Regular cardiac myocyte (primary cell): ENCODE measurements around the gene CD81. TPM values are rescaled to one million over a fixed set of nuclear protein-coding genes. Genes with fewer than 3 reads are reported as not detected.

ENCODE experiments used
- total RNA-seq: library from RNA; depleted of rRNA; stranded (reverse); fragments of >200 nt; gene quantifications from 2 replicates; pipeline ENCODE4 v1.2.3, GENCODE V29; 2014

The CD81 gene
- 107 and 229 TPM in 2 replicates for total RNA-seq

DNA sequence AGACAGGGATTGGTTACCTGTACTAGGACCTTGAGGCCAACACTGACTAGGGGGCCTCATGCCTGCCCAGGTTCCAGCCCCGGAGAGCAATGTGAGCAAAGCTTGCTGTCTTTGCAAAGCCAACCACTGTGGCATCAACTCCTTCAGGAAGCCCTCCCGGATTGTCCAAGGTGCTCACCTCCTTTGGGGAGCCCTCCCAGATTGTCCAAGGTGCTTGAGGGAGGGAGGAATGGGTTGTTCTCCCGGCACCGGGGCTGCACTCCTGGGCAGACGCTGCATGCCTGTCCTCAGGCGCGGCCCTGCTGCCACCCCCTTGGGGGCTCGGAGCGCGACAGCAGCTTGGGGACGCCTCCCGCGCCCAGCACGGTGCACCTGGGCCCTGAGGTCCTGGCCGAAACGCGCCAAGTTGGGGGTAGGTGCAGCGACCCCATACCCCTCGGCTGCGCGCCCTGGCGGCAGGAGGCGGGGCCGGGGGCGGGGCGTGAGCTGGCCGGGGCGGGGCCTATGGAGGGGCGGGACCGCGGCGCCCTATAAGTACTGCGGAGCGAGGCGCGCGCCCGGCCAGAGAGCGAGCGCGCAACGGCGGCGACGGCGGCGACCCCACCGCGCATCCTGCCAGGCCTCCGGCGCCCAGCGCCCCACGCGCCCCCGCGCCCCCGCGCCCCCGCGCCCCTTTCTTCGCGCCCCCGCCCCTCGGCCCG, at the start of gene CD81:
Gene CD81 (plus strand): TSS at position 560 of the 701 bp plus-strand sequence. CDS start 240 bp downstream, outside the sequence.

DNA sequence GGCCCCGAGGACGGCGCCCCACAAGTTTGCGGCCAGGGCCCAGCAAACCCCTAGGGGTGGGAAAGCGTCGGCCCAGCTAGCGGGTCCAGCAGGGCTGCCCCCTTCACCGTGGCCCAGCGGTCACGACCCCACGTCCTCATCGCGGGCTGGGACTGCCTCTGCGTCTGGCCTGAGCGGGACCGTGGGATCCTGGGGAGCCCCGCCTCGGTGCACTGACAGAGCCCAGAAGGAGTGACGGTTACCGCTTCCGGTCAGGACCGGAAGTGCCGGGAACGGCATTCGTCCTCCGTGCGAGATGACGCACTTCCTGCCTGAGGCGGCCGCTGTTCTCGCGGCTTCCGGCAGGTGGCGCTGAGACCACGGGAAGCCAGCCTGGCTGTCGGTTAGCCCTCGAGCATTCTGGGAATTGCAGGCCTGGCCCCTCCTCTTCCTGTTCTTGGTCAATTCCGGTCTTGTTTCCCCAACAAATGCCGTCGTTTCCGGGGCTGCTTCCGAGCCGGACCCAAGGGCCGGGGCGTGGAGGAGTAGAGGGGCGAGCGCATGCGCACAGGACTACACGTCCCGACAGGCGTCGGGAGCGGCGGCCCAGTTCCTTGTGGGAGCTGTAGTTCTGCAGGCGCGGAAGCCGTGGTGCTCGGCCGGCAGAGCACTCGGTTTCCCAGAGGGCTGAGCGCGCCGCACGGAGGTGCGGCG, 23.1 kb downstream of the CD81 start, which contains the start of gene TSSC4:
Gene TSSC4 (plus strand): TSS at position 682 of the 693 bp plus-strand sequence. CDS start 1,884 bp downstream, outside the sequence.

DNA sequence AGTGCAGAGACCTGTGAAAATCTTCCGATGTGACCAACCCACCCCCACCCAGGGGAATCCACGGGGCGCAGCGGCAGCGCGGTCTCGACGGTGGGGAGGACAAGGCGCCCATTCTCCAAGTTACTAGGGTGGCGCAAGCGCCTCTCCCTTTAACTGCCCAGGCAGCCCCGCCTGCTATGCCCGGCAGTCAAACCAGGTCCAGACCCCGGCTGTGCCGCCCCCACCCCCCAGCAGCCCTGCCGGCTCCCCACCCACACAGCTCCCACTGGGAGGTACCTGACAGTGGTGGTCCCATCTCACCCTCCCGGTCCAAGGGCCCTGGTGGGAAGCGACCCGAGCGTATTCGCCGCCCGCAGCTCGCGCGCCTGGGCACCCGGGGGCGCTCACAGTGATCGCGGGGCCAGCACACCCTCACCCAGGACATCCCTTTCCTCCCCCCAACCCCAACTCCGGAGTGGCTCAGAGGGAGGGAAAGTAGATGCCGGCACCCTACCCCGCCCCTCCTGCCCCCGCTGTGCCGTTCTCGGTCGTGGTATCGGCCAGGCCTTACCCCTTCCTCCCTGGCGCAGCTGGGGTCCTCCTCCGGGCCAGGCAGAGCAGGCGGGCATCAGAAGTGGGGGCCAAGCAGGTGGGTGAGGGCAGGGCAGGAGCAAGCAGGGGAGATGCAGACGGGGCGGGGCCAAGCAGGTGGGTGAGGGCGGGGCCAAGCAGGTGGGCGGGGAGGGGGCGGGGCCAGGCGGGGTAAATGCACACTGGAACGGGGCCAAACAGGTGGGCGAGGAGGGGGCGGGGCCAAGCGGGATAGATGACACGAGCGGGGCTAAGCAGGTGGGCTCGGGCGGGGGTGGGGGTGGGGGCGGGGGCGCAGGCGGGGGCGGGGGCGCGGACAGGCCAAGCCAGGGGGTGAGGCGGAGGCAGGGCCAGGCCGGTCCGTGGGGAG, 67.0 kb downstream of the CD81 start, which contains the start of gene TRPM5:
Gene TRPM5 (minus strand): TSS at position 634 of the 940 bp plus-strand sequence. CDS start 21,478 bp downstream, outside the sequence.

GRCh38 chr11:2444821-2445745, 68.0 kb downstream of the CD81 start, which contains the start of gene KCNQ1:
TSS of gene KCNQ1 (plus strand) at chr11:2445008. CDS start at chr11:2445099, 91 bp downstream.

Other genes with a start within 250 kb of the CD81 start
- gene IGF2, start 237.9 kb upstream of the CD81 start, total RNA-seq: under 0.01 and 1.7 TPM in 2 replicates
- not detected in 2 replicates for gene INS, start 216.1 kb upstream of the CD81 start, total RNA-seq
- gene TH, start 205.5 kb upstream of the CD81 start, total RNA-seq: not detected in 2 replicates
- gene ASCL2, start 106.7 kb upstream of the CD81 start, total RNA-seq: not detected in 2 replicates
- gene C11orf21, start 75.4 kb upstream of the CD81 start, total RNA-seq: not detected in 2 replicates
- gene TSPAN32, start 75.3 kb upstream of the CD81 start, total RNA-seq: not detected in 2 replicates
- gene TSSC4, start 23.4 kb downstream of the CD81 start, total RNA-seq: 44.0 and 67.9 TPM in 2 replicates
- gene TRPM5, start 67.2 kb downstream of the CD81 start, total RNA-seq: not detected in 2 replicates
- gene KCNQ1, start 67.7 kb downstream of the CD81 start, total RNA-seq: not detected in 2 replicates